Measurements from ENCODE around the gene MAGEB10. TPM values are rescaled to one million over a fixed set of nuclear protein-coding genes. Genes with fewer than 3 reads are reported as not detected.
"Not testable (repeated sequence)": the region's sequence is repeated elsewhere in the genome, so short reads cannot be mapped to it uniquely, and the experiment has no call there.

The MAGEB10 gene
- polyA plus RNA-seq, 1 donor from 2014 or later: not detected

- Histone ChIP-seq H3K27ac (ENCODE audit: low read length) (no peak overlapping the region), H3K9ac (ENCODE audit: low read length) (no peak overlapping the region)
Observed at GRCh38 chrX:27808226-27808625, 436 bp downstream of the MAGEB10 start.

DNA sequence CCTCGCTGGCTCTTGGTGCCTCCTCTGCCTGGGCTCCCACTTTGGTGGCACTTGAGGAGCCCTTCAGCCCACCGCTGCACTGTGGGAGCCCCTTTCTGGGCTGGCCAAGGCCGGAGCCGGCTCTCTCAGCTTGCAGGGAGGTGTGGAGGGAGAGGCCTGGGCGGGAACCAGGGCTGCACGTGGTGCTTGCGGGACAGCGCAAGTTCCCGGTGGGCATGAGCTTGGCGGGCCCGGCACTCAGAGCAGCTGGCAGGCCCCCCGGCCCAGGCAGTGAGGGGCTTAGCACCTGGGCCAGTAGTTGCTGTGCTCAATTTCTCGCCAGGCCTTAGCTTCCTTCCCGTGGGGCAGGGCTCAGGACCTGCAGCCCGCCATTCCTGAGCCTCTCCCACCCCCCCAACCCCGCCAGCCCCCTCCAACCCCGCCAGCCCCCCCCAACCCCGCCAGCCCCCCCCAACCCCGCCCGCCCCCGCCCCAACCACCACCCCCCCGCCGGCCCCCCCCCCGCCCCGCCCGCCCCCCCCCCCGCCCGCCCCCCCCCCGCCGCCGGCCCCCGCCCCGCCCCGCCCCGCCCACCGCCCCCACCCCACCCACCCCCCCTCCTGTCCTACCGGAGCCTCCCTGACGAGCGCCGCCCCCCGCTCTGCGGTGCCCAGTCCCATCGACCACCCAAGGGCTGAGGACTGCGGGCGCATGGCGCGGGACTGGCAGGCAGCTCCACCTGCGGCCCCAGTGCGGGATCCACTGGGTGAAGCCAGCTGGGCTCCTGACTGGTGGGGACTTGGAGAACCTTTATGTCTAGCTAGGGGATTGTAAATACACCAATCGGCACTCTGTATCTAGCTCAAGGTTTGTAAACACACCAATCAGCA is 1.4 kb downstream of the MAGEB10 start:
- H3K9ac ChIP-seq (ENCODE audit: low read length); H3F3A ChIP-seq (ENCODE audit: insufficient read depth, low read length, poor library complexity, severe bottlenecking); H3K36me3 ChIP-seq (ENCODE audit: insufficient read depth, low read length); H3K79me2 ChIP-seq (replicated peaks; ENCODE audit: insufficient read depth, low read length); H3K27me3 ChIP-seq (ENCODE audit: insufficient read depth, low read depth, low read length); H3K4me2 ChIP-seq (ENCODE audit: low read length); H3K9me3 ChIP-seq (ENCODE audit: low read length); H2AFZ ChIP-seq (ENCODE audit: low read depth, low read length); H3K9me2 ChIP-seq (ENCODE audit: insufficient read depth, low read length); H3K27ac ChIP-seq (ENCODE audit: low read length); H4K20me1 ChIP-seq (ENCODE audit: insufficient read depth); H3K4me3 ChIP-seq (ENCODE audit: low read length): not testable (repeated sequence)

More at GRCh38 chrX:27808226-27808625, 436 bp downstream of the MAGEB10 start:
- no peak for TF ChIP-seq SMC3 (conservative IDR thresholded peaks at IDR 0.05; ENCODE audit: poor library complexity)
- TF ChIP-seq, protein P1, sequence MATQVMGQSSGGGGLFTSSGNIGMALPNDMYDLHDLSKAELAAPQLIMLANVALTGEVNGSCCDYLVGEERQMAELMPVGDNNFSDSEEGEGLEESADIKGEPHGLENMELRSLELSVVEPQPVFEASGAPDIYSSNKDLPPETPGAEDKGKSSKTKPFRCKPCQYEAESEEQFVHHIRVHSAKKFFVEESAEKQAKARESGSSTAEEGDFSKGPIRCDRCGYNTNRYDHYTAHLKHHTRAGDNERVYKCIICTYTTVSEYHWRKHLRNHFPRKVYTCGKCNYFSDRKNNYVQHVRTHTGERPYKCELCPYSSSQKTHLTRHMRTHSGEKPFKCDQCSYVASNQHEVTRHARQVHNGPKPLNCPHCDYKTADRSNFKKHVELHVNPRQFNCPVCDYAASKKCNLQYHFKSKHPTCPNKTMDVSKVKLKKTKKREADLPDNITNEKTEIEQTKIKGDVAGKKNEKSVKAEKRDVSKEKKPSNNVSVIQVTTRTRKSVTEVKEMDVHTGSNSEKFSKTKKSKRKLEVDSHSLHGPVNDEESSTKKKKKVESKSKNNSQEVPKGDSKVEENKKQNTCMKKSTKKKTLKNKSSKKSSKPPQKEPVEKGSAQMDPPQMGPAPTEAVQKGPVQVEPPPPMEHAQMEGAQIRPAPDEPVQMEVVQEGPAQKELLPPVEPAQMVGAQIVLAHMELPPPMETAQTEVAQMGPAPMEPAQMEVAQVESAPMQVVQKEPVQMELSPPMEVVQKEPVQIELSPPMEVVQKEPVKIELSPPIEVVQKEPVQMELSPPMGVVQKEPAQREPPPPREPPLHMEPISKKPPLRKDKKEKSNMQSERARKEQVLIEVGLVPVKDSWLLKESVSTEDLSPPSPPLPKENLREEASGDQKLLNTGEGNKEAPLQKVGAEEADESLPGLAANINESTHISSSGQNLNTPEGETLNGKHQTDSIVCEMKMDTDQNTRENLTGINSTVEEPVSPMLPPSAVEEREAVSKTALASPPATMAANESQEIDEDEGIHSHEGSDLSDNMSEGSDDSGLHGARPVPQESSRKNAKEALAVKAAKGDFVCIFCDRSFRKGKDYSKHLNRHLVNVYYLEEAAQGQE (IDR thresholded peaks at IDR 0.05; ENCODE audit: borderline replicate concordance): no peak
- no peak for TF ChIP-seq POLR2AphosphoS5 (IDR thresholded peaks at IDR 0.05)
- no peak for TF ChIP-seq MXI1 (conservative IDR thresholded peaks at IDR 0.05; ENCODE audit: poor library complexity, severe bottlenecking)
- TF ChIP-seq EZH2 (IDR thresholded peaks at IDR 0.05; ENCODE audit: borderline replicate concordance, insufficient read depth, low read length, poor library complexity, severe bottlenecking): no peak
- H3K4me3 ChIP-seq (ENCODE audit: low read length): no peak overlapping the region
- no peaks in the 10 kb centered on the region for H3K27me3 ChIP-seq (ENCODE audit: insufficient read depth, low read depth, low read length)
- H2AFZ ChIP-seq (ENCODE audit: low read depth, low read length): no peak overlapping the region
- H4K20me1 ChIP-seq (ENCODE audit: insufficient read depth): no peaks in the 10 kb centered on the region
- H3K9me2 ChIP-seq (ENCODE audit: insufficient read depth, low read length): no peaks in the 10 kb centered on the region
- no peaks in the 10 kb centered on the region for H3K9me3 ChIP-seq (ENCODE audit: low read length)
- no peaks in the 10 kb centered on the region for H3K79me2 ChIP-seq (replicated peaks; ENCODE audit: insufficient read depth, low read length)
- H3K36me3 ChIP-seq (ENCODE audit: insufficient read depth, low read length): no peaks in the 10 kb centered on the region
- no peak overlapping the region for H3K4me2 ChIP-seq (ENCODE audit: low read length)
- H3F3A ChIP-seq (ENCODE audit: insufficient read depth, low read length, poor library complexity, severe bottlenecking): no peaks in the 10 kb centered on the region

DNA sequence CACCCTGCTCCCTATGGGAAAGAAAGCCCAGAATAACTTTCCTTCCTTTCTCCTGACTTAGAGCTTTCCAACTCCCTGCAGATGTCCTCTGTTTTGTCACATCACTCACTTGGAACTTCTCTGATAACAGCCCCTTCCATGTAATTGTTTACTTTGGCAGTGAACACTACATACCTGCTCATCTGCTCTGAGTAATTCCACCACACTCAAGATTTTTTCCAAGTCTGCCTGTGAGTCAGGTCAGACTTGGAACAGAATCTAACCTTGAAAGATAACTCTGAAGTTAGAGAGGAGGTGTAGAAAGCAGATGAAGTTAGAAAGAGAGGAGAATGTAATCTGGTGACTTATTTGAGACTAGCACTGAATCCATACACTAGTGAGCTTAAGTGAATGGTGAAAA is 7.4 kb downstream of the MAGEB10 start:
- no peak overlapping the region for H3K4me3 ChIP-seq (ENCODE audit: low read length)
- no peak for TF ChIP-seq SMC3 (conservative IDR thresholded peaks at IDR 0.05; ENCODE audit: poor library complexity)
- no peak for TF ChIP-seq MXI1 (conservative IDR thresholded peaks at IDR 0.05; ENCODE audit: poor library complexity, severe bottlenecking)
- TF ChIP-seq POLR2AphosphoS5 (IDR thresholded peaks at IDR 0.05): no peak
- TF ChIP-seq, protein P1 (IDR thresholded peaks at IDR 0.05; ENCODE audit: borderline replicate concordance): no peak
- TF ChIP-seq TAF1 (IDR thresholded peaks at IDR 0.05; ENCODE audit: low read depth): no peak
- TF ChIP-seq EZH2 (IDR thresholded peaks at IDR 0.05; ENCODE audit: borderline replicate concordance, insufficient read depth, low read length, poor library complexity, severe bottlenecking): no peak
- no peak for TF ChIP-seq EP300 (conservative IDR thresholded peaks at IDR 0.05; ENCODE audit: poor library complexity, severe bottlenecking)
- TF ChIP-seq RAD21 (conservative IDR thresholded peaks at IDR 0.05): no peak
- TF ChIP-seq CTCF (IDR thresholded peaks at IDR 0.05; ENCODE audit: poor library complexity, severe bottlenecking): no peak
- no peaks in the 10 kb centered on the region for H3K9me3 ChIP-seq (ENCODE audit: low read length)
- no peaks in the 10 kb centered on the region for H3K27me3 ChIP-seq (ENCODE audit: insufficient read depth, low read depth, low read length)
- H3K9me2 ChIP-seq (ENCODE audit: insufficient read depth, low read length): no peaks in the 10 kb centered on the region
- no peak overlapping the region for H2AFZ ChIP-seq (ENCODE audit: low read depth, low read length)
- H3K4me2 ChIP-seq (ENCODE audit: low read length): no peak overlapping the region
- no peaks in the 10 kb centered on the region for H4K20me1 ChIP-seq (ENCODE audit: insufficient read depth)
- no peak overlapping the region for H3K27ac ChIP-seq (ENCODE audit: low read length)
- H3K36me3 ChIP-seq (ENCODE audit: insufficient read depth, low read length): no peaks in the 10 kb centered on the region
- no peak overlapping the region for H3K9ac ChIP-seq (ENCODE audit: low read length)
- no peaks in the 10 kb centered on the region for H3K79me2 ChIP-seq (replicated peaks; ENCODE audit: insufficient read depth, low read length)
- no peaks in the 10 kb centered on the region for H3F3A ChIP-seq (ENCODE audit: insufficient read depth, low read length, poor library complexity, severe bottlenecking)
